Astrocyte (in vitro differentiated cells and primary cell): ENCODE data around the gene TPM2.
"Not testable (repeated sequence)": the region's sequence is repeated elsewhere in the genome, so short reads cannot be mapped to it uniquely, and the experiment has no call there.

Source experiments
- CTCF ChIP-seq: IDR thresholded peaks from 2 replicates; pipeline ENCODE4 v1.5.1; 2011; ENCODE audit warnings: low read depth, mild to moderate bottlenecking, inconsistent platforms, low read length, moderate library complexity; ENCODE audit not compliant: insufficient read depth
- EZH2 ChIP-seq: IDR thresholded peaks from 2 replicates; pipeline ENCODE4 v1.6.1; 2012; ENCODE audit warnings: mild to moderate bottlenecking, low read length, inconsistent platforms; ENCODE audit not compliant: insufficient read depth

- not testable (repeated sequence) for TF ChIP-seq CTCF, EZH2
Observed at GRCh38 chr9:35640431-35640830, 49.3 kb downstream of the TPM2 start.
